Neural progenitor cell (in vitro differentiated cells): ENCODE results near the gene ITPR2. TPM values are rescaled to one million over a fixed set of nuclear protein-coding genes. Genes with fewer than 3 reads are reported as not detected.

Experiments
- DNase-seq: peaks from one replicate; pipeline ENCODE4 v3.0.0-alpha.2; 2016; ENCODE audit warnings: low spot score
- H2AFZ ChIP-seq: fragments of 200-600 bp; sonication (generic); replicated peaks from 2 replicates; pipeline ENCODE4 v1.6.1; 2016; ENCODE audit warnings: antibody characterized with exemption
- H3F3A ChIP-seq: fragments of 200-600 bp; sonication (generic); 2 replicates; pipeline ENCODE4 v1.6.1; 2016; ENCODE audit warnings: antibody characterized with exemption, low read depth
- H3K27ac ChIP-seq: fragments of 200-600 bp; sonication (generic); 2 replicates; pipeline ENCODE4 v1.5.1; 2016; ENCODE audit warnings: mild to moderate bottlenecking
- H3K27me3 ChIP-seq: fragments of 200-600 bp; sonication (generic); 2 replicates; pipeline ENCODE4 v1.6.1; 2016; ENCODE audit warnings: mild to moderate bottlenecking, moderate library complexity
- H3K36me3 ChIP-seq: fragments of 200-600 bp; sonication (generic); 2 replicates; pipeline ENCODE4 v1.5.1; 2016
- H3K4me1 ChIP-seq: fragments of 200-600 bp; sonication (generic); 2 replicates; pipeline ENCODE4 v1.6.1; 2016; ENCODE audit warnings: mixed run types
- H3K4me2 ChIP-seq: fragments of 200-600 bp; sonication (generic); 2 replicates; pipeline ENCODE4 v1.6.1; 2016
- H3K4me3 ChIP-seq: fragments of 200-600 bp; sonication (generic); 2 replicates; pipeline ENCODE4 v1.5.1; 2016
- H3K79me2 ChIP-seq: fragments of 200-600 bp; sonication (generic); 2 replicates; pipeline ENCODE4 v1.6.1; 2016; ENCODE audit warnings: low read depth
- H3K9ac ChIP-seq: fragments of 200-600 bp; sonication (generic); 2 replicates; pipeline ENCODE4 v1.6.1; 2016
- H3K9me3 ChIP-seq: fragments of 200-600 bp; sonication (generic); 2 replicates; pipeline ENCODE4 v1.5.1; 2016; ENCODE audit warnings: low read depth
- H4K20me1 ChIP-seq: fragments of 200-600 bp; sonication (generic); 2 replicates; pipeline ENCODE4 v1.6.1; 2016; ENCODE audit warnings: low read depth
- H3K27ac Mint-ChIP-seq: 3 replicates; pipeline ENCODE4 v1.8.0; 2021; ENCODE audit warnings: mixed read lengths
- H3K27me3 Mint-ChIP-seq: 2 replicates; pipeline ENCODE4 v1.8.0; 2022; ENCODE audit warnings: low read depth, mild to moderate bottlenecking, inconsistent platforms, moderate library complexity, mixed read lengths; ENCODE audit not compliant: insufficient read depth
- H3K36me3 Mint-ChIP-seq: 3 replicates; pipeline ENCODE4 v1.8.0; 2021; ENCODE audit warnings: mixed read lengths
- H3K4me1 Mint-ChIP-seq: 3 replicates; pipeline ENCODE4 v1.8.0; 2021; ENCODE audit warnings: mixed read lengths
- H3K4me3 Mint-ChIP-seq: 3 replicates; pipeline ENCODE4 v1.8.0; 2021; ENCODE audit warnings: mild to moderate bottlenecking, moderate library complexity, mixed read lengths
- H3K9me3 Mint-ChIP-seq: 3 replicates; pipeline ENCODE4 v1.8.0; 2020; ENCODE audit warnings: mixed read lengths
- EZH2 ChIP-seq: fragments of 200-600 bp; sonication (generic); IDR thresholded peaks from 2 replicates; pipeline ENCODE4 v1.6.1; 2017; ENCODE audit warnings: antibody characterized with exemption, mild to moderate bottlenecking, moderate library complexity
- EZH2phosphoT487 ChIP-seq: fragments of 200-600 bp; sonication (generic); IDR thresholded peaks from 2 replicates; pipeline ENCODE4 v1.6.1; 2017; ENCODE audit warnings: antibody characterized with exemption
- total RNA-seq: library from RNA; depleted of rRNA; stranded (reverse); fragments of >200 nt; gene quantifications from 2 replicates; pipeline ENCODE4 v1.2.3, GENCODE V29; 2015; ENCODE audit warnings: low replicate concordance
- TF ChIP-seq, protein P1 (sequence below): fragments of 200-600 bp; sonication (generic); IDR thresholded peaks from 2 replicates; pipeline ENCODE4 v1.5.1; 2017; ENCODE audit warnings: antibody characterized with exemption, mild to moderate bottlenecking

Gene ITPR2
- total RNA-seq, 1 donor from 2014 or later: 11.4 TPM

DNA sequence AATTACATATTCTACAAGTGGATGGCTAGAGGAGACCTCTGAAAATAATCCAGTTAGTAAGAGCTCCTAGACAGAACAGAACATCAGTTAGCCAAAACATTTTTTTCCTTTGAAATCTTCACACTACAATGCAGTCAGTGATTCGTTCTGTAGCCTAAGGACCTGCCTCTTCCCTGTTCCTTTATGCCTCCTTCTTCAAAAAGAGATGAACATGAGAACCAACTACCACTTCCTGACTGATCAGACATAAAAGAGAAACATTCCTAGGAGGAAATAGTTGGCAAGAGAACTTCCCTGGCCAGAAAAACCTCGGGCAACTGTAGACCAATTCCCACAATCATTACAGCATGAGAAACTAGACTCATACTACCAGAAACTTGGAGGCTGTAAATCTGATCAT, 29.4 kb downstream of the ITPR2 start:
- no peaks in the 10 kb centered on the region for H3K4me1 ChIP-seq
- no peaks in the 10 kb centered on the region for H3K36me3 Mint-ChIP-seq
- H3K9ac ChIP-seq: no peak overlapping the region
- no peaks in the 10 kb centered on the region for H3K79me2 ChIP-seq
- H3K9me3 Mint-ChIP-seq: no peaks in the 10 kb centered on the region
- TF ChIP-seq EZH2 (no peak), EZH2phosphoT487 (no peak)
- TF ChIP-seq, protein P1, sequence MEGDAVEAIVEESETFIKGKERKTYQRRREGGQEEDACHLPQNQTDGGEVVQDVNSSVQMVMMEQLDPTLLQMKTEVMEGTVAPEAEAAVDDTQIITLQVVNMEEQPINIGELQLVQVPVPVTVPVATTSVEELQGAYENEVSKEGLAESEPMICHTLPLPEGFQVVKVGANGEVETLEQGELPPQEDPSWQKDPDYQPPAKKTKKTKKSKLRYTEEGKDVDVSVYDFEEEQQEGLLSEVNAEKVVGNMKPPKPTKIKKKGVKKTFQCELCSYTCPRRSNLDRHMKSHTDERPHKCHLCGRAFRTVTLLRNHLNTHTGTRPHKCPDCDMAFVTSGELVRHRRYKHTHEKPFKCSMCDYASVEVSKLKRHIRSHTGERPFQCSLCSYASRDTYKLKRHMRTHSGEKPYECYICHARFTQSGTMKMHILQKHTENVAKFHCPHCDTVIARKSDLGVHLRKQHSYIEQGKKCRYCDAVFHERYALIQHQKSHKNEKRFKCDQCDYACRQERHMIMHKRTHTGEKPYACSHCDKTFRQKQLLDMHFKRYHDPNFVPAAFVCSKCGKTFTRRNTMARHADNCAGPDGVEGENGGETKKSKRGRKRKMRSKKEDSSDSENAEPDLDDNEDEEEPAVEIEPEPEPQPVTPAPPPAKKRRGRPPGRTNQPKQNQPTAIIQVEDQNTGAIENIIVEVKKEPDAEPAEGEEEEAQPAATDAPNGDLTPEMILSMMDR: no peak
- H3K4me2 ChIP-seq: no peak overlapping the region
- no peaks in the 10 kb centered on the region for H3K9me3 ChIP-seq
- H3F3A ChIP-seq: no peaks in the 10 kb centered on the region
- H3K27ac Mint-ChIP-seq: no peak overlapping the region
- H3K36me3 ChIP-seq: no peaks in the 10 kb centered on the region
- no peaks in the 10 kb centered on the region for H4K20me1 ChIP-seq
- no peaks in the 10 kb centered on the region for H3K27me3 ChIP-seq
- H3K27ac ChIP-seq: no peak overlapping the region
- H3K4me3 Mint-ChIP-seq: no peak overlapping the region
- H3K4me3 ChIP-seq: no peak overlapping the region
- no peak overlapping the region for H2AFZ ChIP-seq
- H3K27me3 Mint-ChIP-seq: no peaks in the 10 kb centered on the region
- DNase-seq: no peak
- no peaks in the 10 kb centered on the region for H3K4me1 Mint-ChIP-seq

DNA sequence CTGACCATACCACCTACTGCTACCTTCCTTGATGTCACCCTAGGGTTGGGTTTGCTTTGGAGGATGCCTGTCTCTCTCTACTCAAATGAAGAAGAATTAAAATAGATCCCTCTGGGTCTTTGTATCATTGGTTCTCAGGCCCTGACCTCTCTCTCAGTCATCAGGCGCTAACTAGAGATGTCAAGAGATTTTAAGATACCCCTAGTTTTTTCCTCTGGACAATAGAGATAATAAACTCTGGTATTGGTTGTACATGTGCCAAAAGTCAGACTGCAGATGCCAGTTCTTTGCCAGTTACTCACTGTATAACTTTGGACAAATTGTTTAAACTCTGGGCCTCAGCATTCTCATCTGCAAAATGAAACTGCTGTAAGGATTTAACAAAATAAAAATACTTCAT, 31.5 kb downstream of the ITPR2 start:
- H3K4me2 ChIP-seq: no peak overlapping the region
- H3K9me3 ChIP-seq: no peaks in the 10 kb centered on the region
- no peak overlapping the region for H3K27ac Mint-ChIP-seq
- no peaks in the 10 kb centered on the region for H3K9me3 Mint-ChIP-seq
- H3K36me3 Mint-ChIP-seq: no peaks in the 10 kb centered on the region
- no peak overlapping the region for H3K27ac ChIP-seq
- no peaks in the 10 kb centered on the region for H3K79me2 ChIP-seq
- no peaks in the 10 kb centered on the region for H3F3A ChIP-seq
- no peaks in the 10 kb centered on the region for H3K36me3 ChIP-seq
- no peak overlapping the region for H3K9ac ChIP-seq
- no peak overlapping the region for H3K4me3 ChIP-seq
- no peak overlapping the region for H2AFZ ChIP-seq
- H3K4me1 ChIP-seq: no peaks in the 10 kb centered on the region
- no peaks in the 10 kb centered on the region for H3K27me3 Mint-ChIP-seq
- H3K4me3 Mint-ChIP-seq: no peak overlapping the region
- TF ChIP-seq EZH2phosphoT487 (no peak), EZH2 (no peak)
- TF ChIP-seq, protein P1: no peak
- no peaks in the 10 kb centered on the region for H4K20me1 ChIP-seq
- no peaks in the 10 kb centered on the region for H3K4me1 Mint-ChIP-seq
- DNase-seq: no peak
- no peaks in the 10 kb centered on the region for H3K27me3 ChIP-seq

DNA sequence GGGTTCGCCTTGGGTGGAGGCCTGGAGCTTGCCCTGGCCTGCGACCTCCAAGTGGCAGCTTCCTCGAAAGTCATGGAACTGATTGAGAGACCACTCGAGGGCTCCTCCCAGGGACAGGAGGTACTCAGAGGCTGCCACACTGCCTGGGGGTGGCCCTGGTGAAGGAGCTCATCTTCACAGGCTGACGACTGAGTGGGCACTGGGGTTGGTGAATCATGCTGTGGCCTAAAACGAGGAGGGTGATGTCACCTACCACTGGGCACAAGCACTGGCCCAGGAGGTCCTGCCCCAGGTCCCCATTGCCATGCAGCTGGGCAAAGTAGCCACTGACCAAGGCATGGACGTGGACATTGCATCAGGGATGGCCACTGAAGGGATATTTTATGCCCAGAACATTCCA, 32.1 kb downstream of the ITPR2 start:
- Histone ChIP-seq H3K9me3 (no peaks in the 10 kb centered on the region), H2AFZ (no peak overlapping the region)
- TF ChIP-seq, protein P1: no peak
- TF ChIP-seq EZH2phosphoT487 (no peak), EZH2 (no peak)

DNA sequence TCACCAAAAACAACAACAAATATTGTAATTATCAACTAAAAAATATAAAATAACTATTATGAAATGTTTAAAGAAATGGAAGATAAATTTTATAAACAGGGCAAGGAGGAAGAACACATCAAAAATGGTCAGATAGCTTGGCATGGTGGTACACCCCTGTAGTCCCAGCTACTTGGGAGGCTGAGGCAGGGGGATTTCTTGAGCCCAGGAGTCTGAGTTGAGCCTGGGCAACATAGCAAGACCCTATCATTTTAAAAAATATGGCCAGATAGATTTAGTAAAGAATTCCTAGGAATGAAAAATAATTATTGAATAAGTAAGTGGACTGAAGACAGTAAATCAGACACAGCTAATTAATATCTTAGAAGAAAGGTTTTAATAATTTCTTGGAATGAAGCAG, 32.6 kb downstream of the ITPR2 start:
- H3K4me3 Mint-ChIP-seq: no peak overlapping the region
- H3K4me1 ChIP-seq: no peaks in the 10 kb centered on the region
- no peak overlapping the region for H3K4me3 ChIP-seq
- no peaks in the 10 kb centered on the region for H3K36me3 Mint-ChIP-seq
- H3K9ac ChIP-seq: no peak overlapping the region
- TF ChIP-seq EZH2phosphoT487: no peak
- TF ChIP-seq, protein P1: no peak
- no peak for TF ChIP-seq EZH2
- no peaks in the 10 kb centered on the region for H3K27me3 Mint-ChIP-seq
- H3K36me3 ChIP-seq: no peaks in the 10 kb centered on the region
- no peak overlapping the region for H3K27ac ChIP-seq
- no peak overlapping the region for H3K4me2 ChIP-seq
- no peaks in the 10 kb centered on the region for H3K4me1 Mint-ChIP-seq
- DNase-seq: no peak
- H4K20me1 ChIP-seq: no peaks in the 10 kb centered on the region
- H3K79me2 ChIP-seq: no peaks in the 10 kb centered on the region
- no peak overlapping the region for H3K27ac Mint-ChIP-seq
- no peaks in the 10 kb centered on the region for H3K9me3 ChIP-seq
- H2AFZ ChIP-seq: no peak overlapping the region
- H3K27me3 ChIP-seq: no peaks in the 10 kb centered on the region
- H3K9me3 Mint-ChIP-seq: no peaks in the 10 kb centered on the region
- no peaks in the 10 kb centered on the region for H3F3A ChIP-seq

More for the DNA sequence above, 32.1 kb downstream of the ITPR2 start:
- H3K27ac Mint-ChIP-seq: no peak overlapping the region
- Histone ChIP-seq H3F3A (no peaks in the 10 kb centered on the region), H3K27ac (no peak overlapping the region), H3K4me3 (no peak overlapping the region), H3K79me2 (no peaks in the 10 kb centered on the region), H3K9ac (no peak overlapping the region), H3K27me3 (no peaks in the 10 kb centered on the region), H3K36me3 (no peaks in the 10 kb centered on the region), H3K4me2 (no peak overlapping the region), H3K4me1 (no peaks in the 10 kb centered on the region), H4K20me1 (no peaks in the 10 kb centered on the region)
- no peaks in the 10 kb centered on the region for H3K36me3 Mint-ChIP-seq
- no peaks in the 10 kb centered on the region for H3K9me3 Mint-ChIP-seq
- H3K4me1 Mint-ChIP-seq: no peaks in the 10 kb centered on the region
- no peaks in the 10 kb centered on the region for H3K27me3 Mint-ChIP-seq
- DNase-seq: no peak
- H3K4me3 Mint-ChIP-seq: no peak overlapping the region
